Neural progenitor cell (in vitro differentiated cells): ENCODE measurements around the gene GPATCH4. TPM values are rescaled to one million over a fixed set of nuclear protein-coding genes. Genes with fewer than 3 reads are reported as not detected.

Experiments used
- DNase-seq: peaks from one replicate; pipeline ENCODE4 v3.0.0-alpha.2; 2016; ENCODE audit warnings: low spot score
- H2AFZ ChIP-seq: fragments of 200-600 bp; sonication (generic); replicated peaks from 2 replicates; pipeline ENCODE4 v1.6.1; 2016; ENCODE audit warnings: antibody characterized with exemption
- H3F3A ChIP-seq: fragments of 200-600 bp; sonication (generic); 2 replicates; pipeline ENCODE4 v1.6.1; 2016; ENCODE audit warnings: antibody characterized with exemption, low read depth
- H3K27ac ChIP-seq: fragments of 200-600 bp; sonication (generic); 2 replicates; pipeline ENCODE4 v1.5.1; 2016; ENCODE audit warnings: mild to moderate bottlenecking
- H3K27me3 ChIP-seq: fragments of 200-600 bp; sonication (generic); 2 replicates; pipeline ENCODE4 v1.6.1; 2016; ENCODE audit warnings: mild to moderate bottlenecking, moderate library complexity
- H3K36me3 ChIP-seq: fragments of 200-600 bp; sonication (generic); 2 replicates; pipeline ENCODE4 v1.5.1; 2016
- H3K4me1 ChIP-seq: fragments of 200-600 bp; sonication (generic); 2 replicates; pipeline ENCODE4 v1.6.1; 2016; ENCODE audit warnings: mixed run types
- H3K4me2 ChIP-seq: fragments of 200-600 bp; sonication (generic); 2 replicates; pipeline ENCODE4 v1.6.1; 2016
- H3K4me3 ChIP-seq: fragments of 200-600 bp; sonication (generic); 2 replicates; pipeline ENCODE4 v1.5.1; 2016
- H3K79me2 ChIP-seq: fragments of 200-600 bp; sonication (generic); 2 replicates; pipeline ENCODE4 v1.6.1; 2016; ENCODE audit warnings: low read depth
- H3K9ac ChIP-seq: fragments of 200-600 bp; sonication (generic); 2 replicates; pipeline ENCODE4 v1.6.1; 2016
- H3K9me3 ChIP-seq: fragments of 200-600 bp; sonication (generic); 2 replicates; pipeline ENCODE4 v1.5.1; 2016; ENCODE audit warnings: low read depth
- H4K20me1 ChIP-seq: fragments of 200-600 bp; sonication (generic); 2 replicates; pipeline ENCODE4 v1.6.1; 2016; ENCODE audit warnings: low read depth
- H3K27ac Mint-ChIP-seq: 3 replicates; pipeline ENCODE4 v1.8.0; 2021; ENCODE audit warnings: mixed read lengths
- H3K27me3 Mint-ChIP-seq: 2 replicates; pipeline ENCODE4 v1.8.0; 2022; ENCODE audit warnings: low read depth, mild to moderate bottlenecking, inconsistent platforms, moderate library complexity, mixed read lengths; ENCODE audit not compliant: insufficient read depth
- H3K36me3 Mint-ChIP-seq: 3 replicates; pipeline ENCODE4 v1.8.0; 2021; ENCODE audit warnings: mixed read lengths
- H3K4me1 Mint-ChIP-seq: 3 replicates; pipeline ENCODE4 v1.8.0; 2021; ENCODE audit warnings: mixed read lengths
- H3K4me3 Mint-ChIP-seq: 3 replicates; pipeline ENCODE4 v1.8.0; 2021; ENCODE audit warnings: mild to moderate bottlenecking, moderate library complexity, mixed read lengths
- H3K9me3 Mint-ChIP-seq: 3 replicates; pipeline ENCODE4 v1.8.0; 2020; ENCODE audit warnings: mixed read lengths
- CTCF ChIP-seq: fragments of 200-600 bp; sonication (generic); IDR thresholded peaks from 2 replicates; pipeline ENCODE4 v1.5.1; 2017; ENCODE audit warnings: antibody characterized with exemption, mild to moderate bottlenecking
- EZH2 ChIP-seq: fragments of 200-600 bp; sonication (generic); IDR thresholded peaks from 2 replicates; pipeline ENCODE4 v1.6.1; 2017; ENCODE audit warnings: antibody characterized with exemption, mild to moderate bottlenecking, moderate library complexity
- EZH2phosphoT487 ChIP-seq: fragments of 200-600 bp; sonication (generic); IDR thresholded peaks from 2 replicates; pipeline ENCODE4 v1.6.1; 2017; ENCODE audit warnings: antibody characterized with exemption
- total RNA-seq: library from RNA; depleted of rRNA; stranded (reverse); fragments of >200 nt; gene quantifications from 2 replicates; pipeline ENCODE4 v1.2.3, GENCODE V29; 2015; ENCODE audit warnings: low replicate concordance

GPATCH4 gene
- total RNA-seq, 1 donor from 2014 or later: 17.2 TPM

- Mint-ChIP-seq H3K36me3 (peaks cover 23% of the 10 kb centered on the region), H3K4me3 (no peak overlapping the region), H3K27me3 (peaks cover 4% of the 10 kb centered on the region), H3K9me3 (no peaks in the 10 kb centered on the region), H3K4me1 (no peaks in the 10 kb centered on the region), H3K27ac (no peak overlapping the region)
- H2AFZ ChIP-seq: no peak overlapping the region
- no peak overlapping the region for H3K4me3 ChIP-seq
- no peak overlapping the region for H3K4me2 ChIP-seq
- H3K27ac ChIP-seq: no peak overlapping the region
- H3K79me2 ChIP-seq: no peaks in the 10 kb centered on the region
- H3K27me3 ChIP-seq: no peaks in the 10 kb centered on the region
- no peak for DNase-seq
- H3K9me3 ChIP-seq: no peaks in the 10 kb centered on the region
- no peaks in the 10 kb centered on the region for H4K20me1 ChIP-seq
- H3K4me1 ChIP-seq: no peaks in the 10 kb centered on the region
- no peaks in the 10 kb centered on the region for H3F3A ChIP-seq
- no peaks in the 10 kb centered on the region for H3K36me3 ChIP-seq
- no peak for TF ChIP-seq EZH2phosphoT487
- no peak for TF ChIP-seq CTCF
- no peak for TF ChIP-seq EZH2
- no peak overlapping the region for H3K9ac ChIP-seq
Measured at GRCh38 chr1:156560585-156561163, 40.6 kb downstream of the GPATCH4 start.

- H3K4me2 ChIP-seq: no peak overlapping the region
- H3K9ac ChIP-seq: no peak overlapping the region
- DNase-seq: no peak
- Mint-ChIP-seq H3K9me3 (no peaks in the 10 kb centered on the region), H3K27me3 (peaks cover 4% of the 10 kb centered on the region), H3K36me3 (peaks cover 22% of the 10 kb centered on the region), H3K4me3 (no peak overlapping the region), H3K4me1 (no peaks in the 10 kb centered on the region), H3K27ac (no peak overlapping the region)
- no peaks in the 10 kb centered on the region for H3K4me1 ChIP-seq
- H2AFZ ChIP-seq: no peak overlapping the region
- H3K4me3 ChIP-seq: no peak overlapping the region
- TF ChIP-seq CTCF: no peak
- TF ChIP-seq EZH2phosphoT487: no peak
- TF ChIP-seq EZH2: no peak
- H3K79me2 ChIP-seq: no peaks in the 10 kb centered on the region
- no peaks in the 10 kb centered on the region for H3K9me3 ChIP-seq
- H4K20me1 ChIP-seq: no peaks in the 10 kb centered on the region
- no peaks in the 10 kb centered on the region for H3K27me3 ChIP-seq
- H3K27ac ChIP-seq: no peak overlapping the region
- H3F3A ChIP-seq: no peaks in the 10 kb centered on the region
- H3K36me3 ChIP-seq: no peaks in the 10 kb centered on the region
Measured at GRCh38 chr1:156559797-156560385, 41.4 kb downstream of the GPATCH4 start.

GRCh38 chr1:156559086-156559796 lies 42.0 kb downstream of the GPATCH4 start:
- no peaks in the 10 kb centered on the region for H3K36me3 ChIP-seq

More at GRCh38 chr1:156559086-156559796, 42.0 kb downstream of the GPATCH4 start:
- Histone ChIP-seq H3F3A (no peaks in the 10 kb centered on the region), H3K4me2 (no peak overlapping the region), H3K9me3 (no peaks in the 10 kb centered on the region), H2AFZ (no peak overlapping the region), H3K9ac (no peak overlapping the region), H3K4me1 (no peaks in the 10 kb centered on the region), H3K79me2 (no peaks in the 10 kb centered on the region), H3K27ac (no peak overlapping the region), H4K20me1 (no peaks in the 10 kb centered on the region), H3K4me3 (no peak overlapping the region), H3K27me3 (no peaks in the 10 kb centered on the region)
- H3K27ac Mint-ChIP-seq: no peak overlapping the region
- no peak for TF ChIP-seq EZH2phosphoT487
- TF ChIP-seq CTCF: no peak
- no peak for TF ChIP-seq EZH2
- DNase-seq: no peak
- H3K27me3 Mint-ChIP-seq: peaks cover 6% of the 10 kb centered on the region
- peaks cover 22% of the 10 kb centered on the region for H3K36me3 Mint-ChIP-seq
- no peaks in the 10 kb centered on the region for H3K4me1 Mint-ChIP-seq
- no peak overlapping the region for H3K4me3 Mint-ChIP-seq
- H3K9me3 Mint-ChIP-seq: no peaks in the 10 kb centered on the region
